ENCODE data around the gene GLI1. TPM values are rescaled to one million over a fixed set of nuclear protein-coding genes. Genes with fewer than 3 reads are reported as not detected.
"Not testable (repeated sequence)": the region's sequence is repeated elsewhere in the genome, so short reads cannot be mapped to it uniquely, and the experiment has no call there.

GLI1 gene
- polyA plus RNA-seq (ENCODE audit: insufficient read length in 12 of 12): 10 to 100 TPM in 6 of 12 donors, 1 to 10 TPM in 5, not detected in 1; 4.9 to 48.6 (median 10.1) TPM
- long read RNA-seq, donor 1: 0 reads
- long read RNA-seq, donor 2: 0 reads
- long read RNA-seq, donor 3: 0 reads
- long read RNA-seq, donor 4, partial matches to known transcripts: 0 of 1 reads
- long read RNA-seq, donor 4, other reads (novel, unspliced or antisense): 0 of 1 reads
- long read RNA-seq, donor 5: 0 reads
- long read RNA-seq, donor 6: 0 reads
- long read RNA-seq, donor 7: 0 reads
- long read RNA-seq, donor 8: 0 reads
- long read RNA-seq, donor 9, partial matches to known transcripts: 0 of 1 reads
- long read RNA-seq, donor 9, other reads (novel, unspliced or antisense): 0 of 1 reads
- long read RNA-seq, donor 10, partial matches to known transcripts: 0 of 2 reads
- long read RNA-seq, donor 10, other reads (novel, unspliced or antisense): 0 of 2 reads
- long read RNA-seq, donor 11, partial matches to known transcripts: 0 of 1 reads
- long read RNA-seq, donor 11, other reads (novel, unspliced or antisense): 0 of 1 reads

DNA sequence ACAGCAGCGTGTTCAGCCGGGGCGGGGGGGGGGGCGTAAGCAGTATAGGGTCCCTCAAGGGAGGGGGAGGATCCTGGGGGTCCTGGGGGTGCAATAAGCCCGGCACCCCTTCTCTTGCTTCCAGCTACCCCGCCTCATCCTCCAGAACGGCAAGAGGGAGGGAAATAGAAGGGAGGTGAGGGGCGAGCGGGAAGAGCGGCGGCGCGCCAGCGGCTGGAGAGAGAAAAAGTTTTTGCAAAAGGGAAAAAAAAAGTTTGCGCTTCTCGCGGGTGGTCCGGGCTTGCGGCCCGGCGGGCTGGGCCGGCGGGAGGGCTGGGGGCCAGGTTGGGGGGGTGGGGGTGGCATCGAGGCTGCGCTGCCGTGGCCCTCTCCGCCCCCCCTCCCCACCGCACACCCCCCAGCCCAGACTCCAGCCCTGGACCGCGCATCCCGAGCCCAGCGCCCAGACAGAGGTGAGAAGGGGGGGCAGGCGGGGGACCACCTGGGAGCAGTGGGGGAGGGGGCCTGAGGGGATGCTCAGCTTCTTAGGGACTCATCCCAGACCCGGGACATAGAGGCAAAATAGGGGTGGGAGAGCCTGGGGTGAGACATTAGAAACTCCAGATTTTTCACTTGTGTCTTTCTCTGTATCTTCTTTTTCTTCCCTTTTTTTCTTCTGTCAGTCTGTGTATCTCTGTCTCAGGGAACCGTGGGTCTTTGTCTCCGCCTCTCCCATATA, at the start of gene GLI1:
TSS of gene GLI1 (plus strand) at position 36 of the 718 bp plus-strand sequence. CDS start 3,907 bp downstream, outside the sequence.
- no peak for DNase-seq

DNA sequence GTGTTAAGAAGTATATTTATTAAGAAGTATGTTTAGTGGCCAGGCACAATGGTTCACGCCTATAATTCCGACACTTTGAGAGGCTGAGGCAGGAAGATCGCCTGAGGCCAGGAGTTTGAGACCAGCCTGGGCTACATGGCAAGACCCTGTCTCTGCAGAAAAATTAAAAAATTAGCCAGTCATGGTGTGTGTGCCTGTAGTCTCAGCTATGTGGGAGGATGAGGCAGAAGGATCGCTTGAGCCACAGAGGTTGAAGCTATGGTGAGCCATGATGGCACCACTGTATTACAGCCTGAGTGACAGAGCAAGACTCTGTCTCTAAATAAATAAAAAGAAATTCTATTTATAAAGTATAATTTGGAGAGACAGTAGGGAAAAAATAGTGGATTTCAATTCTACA, 49.1 kb upstream of the GLI1 start:
- no peak for DNase-seq

- not testable (repeated sequence) for DNase-seq
Measured at GRCh38 chr12:57414160-57414559, 45.4 kb upstream of the GLI1 start.

- no peak for DNase-seq
Measured at GRCh38 chr12:57415088-57415487, 44.5 kb upstream of the GLI1 start.

GRCh38 chr12:57416039-57416996, 43.3 kb upstream of the GLI1 start:
- DNase-seq: no peak

- DNase-seq: no peak
Measured at GRCh38 chr12:57418255-57418654, 41.3 kb upstream of the GLI1 start.

- no peak for DNase-seq
Measured at GRCh38 chr12:57419495-57419894, 40.1 kb upstream of the GLI1 start.

- no peak for DNase-seq
Measured at GRCh38 chr12:57420482-57420881, 39.1 kb upstream of the GLI1 start.

DNA sequence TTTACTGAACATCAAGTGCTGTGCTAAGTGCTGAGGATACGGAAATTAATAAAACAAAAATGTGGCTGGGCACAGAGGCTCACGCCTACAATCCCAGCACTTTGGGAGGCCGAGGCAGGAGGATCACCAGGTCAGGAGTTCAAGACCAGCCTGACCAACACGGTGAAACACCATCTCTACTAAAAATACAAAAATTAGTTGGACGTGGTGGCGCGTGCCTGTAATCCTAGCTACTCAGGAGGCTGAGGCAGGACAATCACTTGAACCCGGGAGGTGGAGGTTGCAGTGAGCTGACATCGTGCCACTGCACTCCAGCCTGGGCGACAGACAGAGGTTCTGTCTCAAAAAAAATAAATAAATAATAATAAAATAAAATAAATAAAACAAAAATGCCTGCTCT, 32.6 kb upstream of the GLI1 start:
- DNase-seq: not testable (repeated sequence)

DNA sequence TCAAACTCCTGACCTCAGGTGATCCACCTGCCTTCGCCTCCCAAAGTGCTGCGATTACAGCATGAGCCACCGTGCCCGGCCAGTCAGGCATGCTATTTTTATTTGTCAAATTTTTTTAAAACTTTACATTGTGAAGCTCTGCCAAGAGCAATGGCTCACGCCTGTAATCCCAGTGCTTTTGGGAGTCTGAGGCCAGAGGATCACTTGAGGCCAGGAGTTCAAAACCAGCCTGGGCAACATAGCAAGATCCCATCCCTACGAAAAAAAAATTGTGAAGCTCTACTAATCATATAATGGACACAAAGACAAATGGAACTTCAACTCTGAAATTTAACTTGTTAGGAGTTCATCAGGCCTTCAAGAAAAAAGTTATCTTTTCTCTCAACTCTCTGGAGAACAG, 30.6 kb upstream of the GLI1 start:
- no peak for DNase-seq

DNA sequence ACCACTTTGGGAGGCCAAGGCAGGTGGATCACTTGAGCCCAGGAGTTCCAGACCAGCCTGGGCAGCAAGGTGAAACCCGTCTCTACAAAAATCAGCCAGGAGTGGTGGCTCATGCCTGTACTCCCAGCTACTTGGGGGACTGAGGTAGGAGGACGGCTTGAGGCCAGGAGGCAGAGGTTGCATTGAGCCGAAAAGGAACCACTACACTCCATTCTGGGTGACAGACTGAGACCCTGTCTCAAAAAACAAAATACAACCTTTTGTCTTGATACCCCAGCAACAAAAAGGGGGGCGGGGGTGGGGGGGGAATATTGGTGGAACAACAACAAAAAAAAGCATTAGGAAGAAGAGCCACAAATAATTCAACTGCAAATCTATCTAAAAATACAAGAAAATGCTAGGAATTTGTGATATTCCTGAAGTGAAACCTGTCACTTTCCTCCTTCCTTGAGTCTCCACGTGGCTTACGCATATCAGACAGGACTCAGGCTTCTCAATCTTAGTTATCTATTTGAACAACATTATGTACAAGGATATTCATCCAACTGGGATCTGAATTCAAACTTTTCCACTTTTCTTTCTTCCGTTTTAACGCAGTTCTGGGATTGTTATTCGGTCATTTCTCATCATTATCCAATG, 30.0 kb upstream of the GLI1 start:
- peak; percentile 25 for DNase-seq

DNA sequence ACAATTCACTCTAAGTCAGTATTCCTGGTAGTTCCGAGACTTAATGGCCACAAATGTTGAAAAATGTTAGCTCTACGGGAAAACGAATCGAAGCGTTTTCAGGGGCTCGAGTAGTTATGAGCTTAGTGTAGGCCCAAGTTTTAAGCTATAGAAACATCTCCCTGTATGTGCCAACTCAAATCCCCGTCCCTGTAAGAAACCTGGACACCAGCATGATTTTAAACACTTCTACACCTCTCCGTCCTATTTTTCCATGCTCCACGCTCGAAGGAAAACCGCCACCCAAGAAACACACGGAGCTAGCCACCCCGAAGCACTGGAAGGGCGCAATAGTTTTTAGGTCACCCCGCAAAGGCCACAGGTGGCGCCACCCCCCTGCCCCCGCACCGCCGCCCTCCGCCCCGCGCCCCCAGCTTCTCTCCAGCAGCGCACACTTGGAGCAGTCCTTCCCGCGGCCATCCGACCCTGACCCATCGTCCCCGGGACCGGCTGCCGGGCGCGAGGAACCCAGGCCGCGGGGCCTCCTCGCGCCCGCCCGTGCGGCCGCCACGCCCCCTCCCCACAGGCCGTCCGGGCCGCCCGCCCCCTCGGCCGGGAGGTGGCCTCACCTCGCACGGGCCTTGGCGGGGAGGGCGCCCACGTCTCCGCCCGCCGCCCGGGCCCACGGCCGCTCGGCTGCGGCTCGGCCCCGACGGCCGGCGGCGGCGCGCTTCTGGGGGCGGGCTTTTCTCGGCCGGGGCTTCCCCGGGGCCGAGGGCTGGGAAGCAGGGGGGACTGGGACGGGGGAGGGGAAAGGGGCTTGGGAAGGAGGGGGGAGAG, 29.3 kb upstream of the GLI1 start:
- peak; percentile 58 for DNase-seq

- DNase-seq: peak; percentile 97
Measured at GRCh38 chr12:57430931-57431566, 28.5 kb upstream of the GLI1 start, which contains the start of gene R3HDM2. Gene R3HDM2, minus strand, starts transcription at chr12:57431043. Its CDS starts 120,615 bp downstream, at chr12:57310428.

DNA sequence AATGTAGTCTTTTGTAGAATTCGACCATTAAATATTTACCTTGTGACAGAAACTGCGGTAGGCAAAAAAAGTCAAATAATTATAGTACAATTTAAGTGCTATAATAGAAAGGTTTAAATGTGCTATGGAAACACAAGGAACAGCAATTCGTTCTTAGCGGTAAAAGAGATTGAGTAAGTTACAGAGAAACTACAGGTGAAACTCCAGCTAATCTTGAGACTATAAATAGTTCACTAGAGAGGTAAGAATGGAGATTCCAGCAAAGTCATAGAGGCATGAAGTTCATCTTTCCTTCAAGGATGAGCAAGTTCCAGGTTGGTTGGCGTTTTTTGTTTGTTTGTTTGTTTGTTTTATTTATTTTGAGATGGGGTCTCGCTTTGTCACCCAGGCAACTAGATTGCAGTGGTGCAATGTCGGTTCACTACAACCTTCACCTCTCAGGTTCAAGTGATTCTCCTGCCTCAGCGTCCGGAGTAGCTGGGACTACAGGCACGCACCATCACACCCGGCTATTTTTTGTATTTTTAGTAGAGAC, 27.9 kb upstream of the GLI1 start:
- DNase-seq: no peak

- DNase-seq: no peak
Measured at GRCh38 chr12:57433370-57433769, 26.2 kb upstream of the GLI1 start.

GRCh38 chr12:57434517-57435223, 24.9 kb upstream of the GLI1 start, which contains the start of gene INHBC:
Gene INHBC, plus strand, starts transcription at chr12:57434784. Its CDS starts 103 bp downstream, at chr12:57434887.
- DNase-seq: no peak

- no peak for DNase-seq
Measured at GRCh38 chr12:57435293-57435692, 24.3 kb upstream of the GLI1 start.

GRCh38 chr12:57438400-57438799, 21.2 kb upstream of the GLI1 start:
- no peak for DNase-seq
